GM18499 (cell line): ENCODE data around the gene ULK3.
"Not testable (repeated sequence)": the region's sequence is repeated elsewhere in the genome, so short reads cannot be mapped to it uniquely, and the experiment has no call there.

Experiments
- ATAC-seq: cut with Tn5 transposase; IDR thresholded peaks from one replicate; pipeline ENCODE4 v1.9.1; 2021; ENCODE audit warnings: moderate number of reproducible peaks; ENCODE audit not compliant: insufficient read depth, unreplicated experiment

ULK3 gene, protein sequence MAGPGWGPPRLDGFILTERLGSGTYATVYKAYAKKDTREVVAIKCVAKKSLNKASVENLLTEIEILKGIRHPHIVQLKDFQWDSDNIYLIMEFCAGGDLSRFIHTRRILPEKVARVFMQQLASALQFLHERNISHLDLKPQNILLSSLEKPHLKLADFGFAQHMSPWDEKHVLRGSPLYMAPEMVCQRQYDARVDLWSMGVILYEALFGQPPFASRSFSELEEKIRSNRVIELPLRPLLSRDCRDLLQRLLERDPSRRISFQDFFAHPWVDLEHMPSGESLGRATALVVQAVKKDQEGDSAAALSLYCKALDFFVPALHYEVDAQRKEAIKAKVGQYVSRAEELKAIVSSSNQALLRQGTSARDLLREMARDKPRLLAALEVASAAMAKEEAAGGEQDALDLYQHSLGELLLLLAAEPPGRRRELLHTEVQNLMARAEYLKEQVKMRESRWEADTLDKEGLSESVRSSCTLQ

DNA sequence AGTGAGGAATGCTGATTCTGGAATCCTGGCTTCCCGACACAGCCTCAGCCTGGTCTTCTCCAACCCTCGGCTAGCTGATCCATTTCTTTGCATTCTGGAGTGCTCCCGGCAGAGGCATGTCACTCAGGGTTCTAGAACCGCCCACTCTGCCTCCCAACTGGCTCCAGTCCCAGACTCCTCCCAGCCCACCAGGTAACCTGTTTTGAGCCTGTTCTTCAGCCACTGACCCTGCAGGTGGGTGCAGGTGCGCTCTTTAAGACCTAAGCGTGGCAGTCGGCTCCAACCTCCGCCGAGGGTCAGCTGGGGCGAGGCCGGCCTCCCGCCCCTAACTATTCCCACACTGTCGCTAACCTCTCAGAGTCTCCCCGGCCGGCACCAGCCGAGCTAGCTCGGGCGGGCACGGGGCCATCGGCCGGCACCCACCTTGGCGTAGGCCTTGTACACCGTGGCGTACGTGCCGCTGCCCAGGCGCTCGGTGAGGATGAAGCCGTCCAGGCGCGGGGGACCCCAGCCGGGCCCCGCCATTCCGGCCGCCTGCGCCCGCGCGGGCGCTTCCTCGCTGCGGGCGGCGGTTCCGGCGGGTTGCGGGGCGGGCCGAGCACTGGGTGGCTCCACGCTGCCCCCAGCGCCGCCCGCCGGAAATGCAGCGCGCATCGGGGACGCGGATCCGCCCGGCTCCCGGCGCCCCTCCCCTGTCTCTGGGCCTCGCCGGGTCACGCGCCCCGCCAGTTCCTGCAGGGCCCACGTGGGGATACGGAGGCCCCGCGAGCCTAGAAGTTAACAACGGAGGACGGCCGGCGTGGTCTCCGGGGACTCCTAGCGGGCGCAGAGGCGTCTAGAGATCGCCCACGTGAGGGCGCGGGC, at the start of gene ULK3:
TSS of gene ULK3 (minus strand) at position 576 of the 864 bp plus-strand sequence. CDS start at position 525, 51 bp downstream.
- no peak for ATAC-seq

DNA sequence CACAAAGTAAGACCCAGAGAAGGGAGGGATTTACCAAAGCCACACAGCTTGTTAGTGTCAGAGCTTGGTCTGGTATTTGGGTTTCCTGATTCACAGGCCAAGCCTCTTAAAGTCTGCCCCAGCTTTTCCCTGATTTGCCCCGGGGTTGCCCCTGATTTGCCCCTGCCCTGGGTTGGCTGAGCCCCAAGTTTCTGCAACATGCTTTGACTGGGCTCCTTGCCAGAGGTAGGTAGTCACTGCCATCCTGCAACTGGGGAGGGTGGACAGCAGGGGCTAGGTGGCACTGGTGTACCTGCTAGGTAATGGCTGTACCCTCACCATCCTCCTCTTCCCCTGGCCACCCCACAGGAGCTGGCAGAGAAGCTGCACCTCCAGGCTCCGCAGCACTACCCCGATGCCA, 49.4 kb upstream of the ULK3 start:
- ATAC-seq, result no peak

DNA sequence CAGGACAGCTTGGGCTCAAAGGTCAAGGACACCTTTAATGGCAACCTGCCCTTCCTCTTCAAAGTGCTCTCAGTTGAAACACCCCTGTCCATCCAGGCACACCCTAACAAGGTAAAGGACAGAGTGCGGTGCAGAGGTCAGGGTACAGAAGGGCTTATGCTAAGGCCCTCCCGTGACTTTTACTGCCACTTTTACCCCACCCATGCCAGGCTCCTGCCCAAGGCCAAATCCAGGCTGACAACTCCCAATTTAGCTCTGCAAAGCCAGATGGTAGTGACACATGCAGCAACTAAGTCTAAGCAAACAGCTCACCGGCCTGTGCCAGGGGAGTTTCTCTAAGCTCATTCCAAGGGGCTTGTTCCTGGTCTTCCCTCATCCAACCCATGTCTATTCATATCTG, 48.5 kb upstream of the ULK3 start:
- ATAC-seq, result no peak

DNA sequence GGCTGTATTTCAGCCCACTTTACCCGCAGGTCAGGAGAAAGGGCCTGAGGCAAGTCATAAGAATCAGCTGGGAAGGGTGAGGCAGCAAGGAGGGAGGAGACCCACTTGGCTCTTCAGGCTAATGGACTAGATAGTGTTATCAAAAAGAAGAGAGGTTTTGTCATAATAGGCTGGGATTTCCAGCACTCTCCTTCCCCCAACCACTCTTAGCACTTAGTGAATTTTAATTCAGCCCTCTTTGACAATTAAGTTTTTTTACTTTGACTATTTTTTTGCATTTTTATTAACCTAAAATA, 47.7 kb upstream of the ULK3 start:
- ATAC-seq, result no peak

DNA sequence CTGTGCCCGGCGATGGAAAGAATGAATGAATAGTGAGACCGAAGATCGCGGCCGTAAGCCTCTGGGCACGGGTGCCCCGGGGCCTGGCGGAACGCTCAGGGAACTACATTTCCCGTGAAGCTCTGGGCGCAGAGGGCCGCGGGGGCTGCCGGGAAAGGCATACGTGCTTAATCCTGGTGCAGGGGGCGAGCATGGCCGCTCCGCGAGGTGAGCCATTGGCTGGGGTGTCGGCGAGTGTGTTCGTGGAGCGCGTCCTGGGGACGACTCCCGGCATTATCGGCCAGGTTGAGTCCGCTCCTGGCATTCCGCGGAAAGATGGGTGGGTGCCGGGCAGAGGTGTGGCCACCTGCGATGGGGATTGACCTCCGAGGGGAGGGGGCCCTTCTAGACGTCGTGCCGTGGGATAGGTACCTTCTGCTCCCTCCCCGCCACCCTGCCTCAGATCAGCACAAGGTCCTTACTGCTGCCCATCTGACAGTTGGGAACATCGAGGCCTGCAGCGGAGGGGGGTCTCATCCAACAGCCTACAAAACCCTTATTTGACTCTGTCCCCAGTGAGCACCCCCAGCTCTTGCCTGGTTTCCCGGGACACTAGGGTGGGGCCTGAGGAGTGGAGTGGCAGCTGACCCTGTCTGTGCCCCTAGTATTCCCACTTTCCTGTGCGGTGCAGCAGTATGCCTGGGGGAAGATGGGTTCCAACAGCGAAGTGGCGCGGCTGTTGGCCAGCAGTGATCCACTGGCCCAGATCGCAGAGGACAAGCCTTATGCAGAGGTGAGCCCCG, 47.1 kb upstream of the ULK3 start, which contains the start of gene MPI:
TSS of gene MPI (plus strand) at position 160 of the 782 bp plus-strand sequence. CDS start at position 192, 32 bp downstream.
- ATAC-seq, result no peak

DNA sequence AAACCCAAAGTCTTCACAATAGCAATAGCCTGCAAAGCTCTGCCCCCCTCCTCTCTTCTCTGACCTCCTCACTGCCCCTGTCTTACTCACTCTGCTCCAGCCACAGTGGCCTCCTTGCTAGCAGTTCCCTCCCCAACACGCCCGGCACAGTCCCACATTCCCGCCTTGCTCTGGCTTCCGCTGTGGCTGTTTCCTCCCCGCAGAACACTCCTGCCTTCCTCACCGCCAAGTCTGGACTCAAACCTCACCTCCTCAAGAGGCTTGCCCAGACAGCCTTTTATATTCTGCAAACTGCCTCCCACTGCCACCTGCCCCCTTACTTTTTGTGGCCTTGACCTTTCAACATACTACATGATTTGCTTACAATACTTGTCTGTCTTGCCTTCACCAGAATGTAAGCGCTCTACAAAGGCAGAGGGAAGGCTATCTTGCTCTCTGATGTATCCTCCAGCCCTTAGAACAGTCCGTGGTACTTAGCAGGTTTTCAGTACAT, 46.5 kb upstream of the ULK3 start:
- ATAC-seq, result no peak

DNA sequence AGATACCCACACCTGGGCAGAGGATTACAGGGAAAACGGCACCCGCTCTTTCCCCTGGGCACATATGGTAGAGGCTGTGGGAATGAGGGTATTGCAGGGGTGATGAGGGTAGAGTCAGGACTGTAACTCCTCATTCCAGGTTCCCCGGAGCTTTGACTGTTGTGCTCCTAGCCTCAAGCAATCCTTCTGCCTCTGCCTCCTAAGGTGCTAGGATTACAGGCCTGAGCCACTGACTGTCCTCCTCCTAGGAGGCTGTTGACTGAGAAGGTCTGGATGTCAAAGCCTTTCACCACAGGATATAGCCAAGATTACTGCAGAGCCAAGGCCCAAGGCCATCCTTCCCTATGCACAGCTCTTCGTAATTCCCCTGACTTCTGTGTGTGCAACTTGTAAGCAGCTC, 45.8 kb upstream of the ULK3 start:
- no peak for ATAC-seq

DNA sequence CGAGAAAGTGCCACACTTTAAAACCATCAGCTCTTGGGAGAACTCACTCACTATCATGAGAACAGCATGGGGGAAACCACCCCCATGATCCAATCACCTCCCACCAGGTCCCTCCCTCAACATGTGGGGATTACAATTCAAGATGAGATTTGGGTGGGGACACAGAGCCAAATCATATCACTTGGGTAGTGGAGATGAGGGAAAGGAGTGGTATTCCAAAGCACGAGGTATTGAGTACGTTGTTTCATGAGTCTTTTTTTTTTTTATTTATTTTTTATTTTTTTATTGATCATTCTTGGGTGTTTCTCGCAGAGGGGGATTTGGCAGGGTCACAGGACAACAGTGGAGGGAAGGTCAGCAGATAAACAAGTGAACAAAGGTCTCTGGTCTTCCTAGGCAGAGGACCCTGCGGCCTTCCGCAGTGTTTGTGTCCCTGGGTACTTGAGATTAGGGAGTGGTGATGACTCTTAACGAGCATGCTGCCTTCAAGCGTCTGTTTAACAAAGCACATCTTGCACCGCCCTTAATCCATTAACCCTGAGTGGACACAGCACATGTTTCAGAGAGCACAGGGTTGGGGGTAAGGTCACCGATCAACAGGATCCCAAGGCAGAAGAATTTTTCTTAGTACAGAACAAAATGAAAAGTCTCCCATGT, 44.7 kb upstream of the ULK3 start:
- ATAC-seq, result not testable (repeated sequence)

DNA sequence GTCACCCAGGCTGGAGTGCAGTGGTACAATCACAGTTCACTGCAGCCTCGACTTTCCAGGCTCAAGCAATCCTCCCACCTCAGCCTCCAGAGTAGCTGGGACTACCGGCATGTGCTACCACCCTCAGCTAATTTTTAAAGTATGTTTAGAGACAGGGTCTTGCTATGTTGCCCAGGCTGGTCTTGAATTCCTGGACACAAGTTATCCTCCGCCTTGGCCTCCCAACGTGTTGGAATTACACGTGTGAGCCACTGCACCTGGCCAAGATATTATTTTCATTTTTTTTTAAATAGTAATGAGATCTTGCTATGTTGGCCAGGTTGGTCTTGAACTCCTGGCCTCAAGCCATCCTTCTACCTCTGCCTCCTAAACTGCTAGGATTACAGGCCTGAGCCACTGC, 42.5 kb upstream of the ULK3 start:
- ATAC-seq, result no peak

DNA sequence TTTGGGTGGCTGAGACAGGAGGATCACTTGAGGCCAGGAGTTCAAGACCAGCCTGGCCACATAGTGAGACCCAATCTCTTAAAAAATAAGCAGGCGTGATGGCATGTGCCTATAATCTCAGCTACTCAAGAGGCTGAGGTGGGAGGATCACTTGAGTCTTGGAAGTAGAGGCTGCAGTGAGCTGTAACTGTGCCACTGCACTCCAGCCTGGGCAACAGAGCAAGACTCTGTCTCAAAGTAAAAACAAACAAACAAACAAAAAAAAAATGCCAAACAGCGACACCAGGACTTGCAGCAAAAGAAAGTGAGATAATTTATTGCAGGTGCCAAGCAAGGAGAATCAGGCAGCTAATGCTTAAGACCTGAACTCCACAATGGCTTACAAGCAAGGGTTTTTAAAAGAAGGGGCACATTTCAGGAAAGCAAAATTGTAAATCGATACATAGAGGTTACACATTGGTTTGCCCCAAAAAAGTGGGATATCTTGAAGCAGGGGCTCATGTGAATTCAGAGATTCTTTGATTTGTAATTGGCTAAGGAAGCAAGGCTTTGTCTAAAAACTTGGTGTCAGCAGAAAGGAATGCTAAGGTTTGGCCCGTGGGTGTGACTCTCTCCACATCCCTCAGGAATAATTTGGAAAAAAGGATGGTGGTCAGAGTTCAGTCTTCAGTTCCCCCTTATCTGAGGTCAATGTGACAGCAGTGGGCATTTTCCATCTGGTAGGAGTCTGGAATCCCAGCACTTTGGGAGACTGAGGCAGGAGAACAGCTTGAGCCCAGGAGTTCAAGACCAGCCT, 41.7 kb upstream of the ULK3 start:
- no peak for ATAC-seq

DNA sequence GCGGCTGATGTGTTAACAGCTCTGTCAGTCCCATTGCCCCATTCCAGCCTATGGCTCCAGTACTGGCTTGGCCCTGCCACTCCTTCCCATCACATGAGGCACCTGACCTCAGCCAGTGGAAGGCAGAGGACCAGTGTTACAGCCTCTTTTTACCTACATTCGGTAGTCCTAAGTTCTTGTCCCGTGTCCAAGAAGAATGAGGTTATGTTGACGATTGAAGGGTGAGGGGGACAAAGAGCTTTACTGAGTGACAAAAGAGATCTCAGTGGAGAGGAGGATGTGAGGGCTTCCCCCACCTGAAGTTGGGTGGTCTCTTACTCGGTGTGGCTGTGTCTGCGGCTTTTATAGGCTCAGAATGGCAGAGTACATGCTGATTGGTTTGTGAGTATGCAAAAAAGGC, 39.6 kb upstream of the ULK3 start:
- no peak for ATAC-seq

DNA sequence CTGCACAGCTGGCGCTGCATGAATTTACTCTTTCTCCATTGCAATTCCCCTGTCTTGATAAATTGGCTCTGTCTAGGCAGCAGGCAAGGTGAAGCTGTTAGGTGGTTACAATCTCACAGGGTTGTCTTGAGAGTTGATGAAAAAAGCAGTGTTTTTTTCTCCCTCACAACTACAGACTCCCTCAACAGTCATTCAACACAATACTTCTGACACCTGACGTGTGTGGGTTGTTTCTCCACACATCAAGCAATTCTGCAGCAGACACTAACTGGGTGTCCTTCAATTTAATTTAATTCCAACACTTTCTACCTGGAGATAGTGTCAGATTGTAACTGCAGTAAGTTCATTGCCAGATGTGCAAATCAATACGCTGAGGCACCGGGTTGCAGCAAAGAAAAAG, 35.3 kb upstream of the ULK3 start:
- no peak for ATAC-seq

DNA sequence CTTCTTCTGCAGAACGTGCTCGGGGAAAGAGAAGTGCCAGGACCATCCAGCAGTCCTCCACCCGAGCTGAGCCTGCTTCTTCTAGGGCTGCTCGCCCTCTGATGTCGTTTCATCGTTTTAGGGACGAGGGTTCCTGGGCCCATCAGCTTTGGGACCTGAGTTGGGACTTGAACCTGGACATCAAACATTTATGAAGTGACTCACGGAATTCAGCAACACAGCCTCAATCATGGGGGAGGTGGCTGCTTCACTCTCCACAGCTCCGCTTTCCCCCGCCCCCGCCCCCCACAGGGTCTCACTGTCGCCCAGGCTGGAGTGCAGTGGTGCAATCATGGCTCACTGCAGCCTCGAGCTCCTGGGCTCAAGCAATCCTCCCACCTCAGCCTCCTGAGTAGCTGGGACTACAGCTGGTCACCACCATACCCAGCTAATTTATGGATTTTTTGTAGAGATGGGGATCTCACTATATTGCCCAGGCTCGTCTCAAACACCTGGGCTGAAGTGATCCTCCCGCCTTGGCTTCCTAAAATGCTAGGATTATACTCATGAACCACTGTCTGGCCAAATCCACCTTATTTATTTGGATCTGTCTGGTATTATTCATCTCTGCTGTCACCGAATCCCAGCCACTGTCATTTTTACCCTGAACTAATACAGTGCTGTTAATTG, 30.9 kb upstream of the ULK3 start:
- ATAC-seq, result no peak

DNA sequence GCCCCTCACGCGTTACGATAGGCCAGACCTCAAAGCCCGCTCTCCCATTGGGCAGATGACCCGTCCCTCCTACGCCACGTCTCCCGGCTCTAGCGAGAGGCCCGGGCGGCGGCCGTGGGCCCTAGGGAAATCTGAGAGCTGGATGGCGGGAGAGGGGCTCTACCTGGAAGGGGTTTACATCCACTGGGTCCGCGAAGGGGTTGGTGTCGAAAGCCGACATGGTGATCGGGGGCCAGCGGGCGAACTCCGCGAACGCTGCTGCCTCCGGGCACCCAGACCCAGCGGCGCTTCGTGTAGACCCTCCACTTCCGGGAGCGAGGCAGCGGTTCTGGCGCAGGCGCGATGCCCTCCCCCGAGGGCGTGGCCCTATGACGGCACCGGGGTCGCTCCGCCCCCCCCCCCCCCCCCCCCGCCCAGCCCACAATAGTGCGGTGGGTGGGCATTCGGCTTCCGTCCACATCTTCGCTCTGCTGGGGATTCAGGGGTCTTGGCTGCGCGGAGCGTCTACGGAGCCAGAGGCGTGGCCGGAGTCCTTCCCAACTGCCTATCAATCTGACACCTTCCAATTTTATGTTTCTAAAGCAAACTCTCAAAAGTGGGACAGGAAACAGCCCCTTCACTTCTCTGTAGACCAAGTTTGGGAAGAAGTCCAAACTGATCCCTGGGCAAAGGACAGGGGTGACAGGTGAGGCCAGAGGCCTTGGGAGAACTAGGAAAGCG, 30.2 kb upstream of the ULK3 start, which contains the start of gene SCAMP2:
TSS of gene SCAMP2 (minus strand) at position 330 of the 720 bp plus-strand sequence. CDS start at position 220, 110 bp downstream.
- ATAC-seq, result peak; percentile 40

DNA sequence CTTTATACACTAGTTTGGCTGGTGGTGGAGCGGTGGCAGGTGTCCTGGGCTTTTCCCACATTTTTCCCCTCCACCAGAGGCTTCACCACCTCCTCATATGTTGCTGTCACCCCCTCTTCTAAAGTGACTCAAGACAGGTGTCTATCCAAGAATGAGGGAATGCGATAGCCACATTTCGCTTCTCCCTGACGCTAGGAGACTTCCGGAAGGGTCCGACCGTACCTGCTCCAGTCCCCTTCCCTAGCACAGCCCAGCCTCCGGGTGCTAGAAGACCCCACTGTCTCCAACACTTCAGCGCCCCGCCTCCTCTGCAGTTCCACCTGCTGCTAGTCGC, 29.7 kb upstream of the ULK3 start:
- ATAC-seq, result no peak

DNA sequence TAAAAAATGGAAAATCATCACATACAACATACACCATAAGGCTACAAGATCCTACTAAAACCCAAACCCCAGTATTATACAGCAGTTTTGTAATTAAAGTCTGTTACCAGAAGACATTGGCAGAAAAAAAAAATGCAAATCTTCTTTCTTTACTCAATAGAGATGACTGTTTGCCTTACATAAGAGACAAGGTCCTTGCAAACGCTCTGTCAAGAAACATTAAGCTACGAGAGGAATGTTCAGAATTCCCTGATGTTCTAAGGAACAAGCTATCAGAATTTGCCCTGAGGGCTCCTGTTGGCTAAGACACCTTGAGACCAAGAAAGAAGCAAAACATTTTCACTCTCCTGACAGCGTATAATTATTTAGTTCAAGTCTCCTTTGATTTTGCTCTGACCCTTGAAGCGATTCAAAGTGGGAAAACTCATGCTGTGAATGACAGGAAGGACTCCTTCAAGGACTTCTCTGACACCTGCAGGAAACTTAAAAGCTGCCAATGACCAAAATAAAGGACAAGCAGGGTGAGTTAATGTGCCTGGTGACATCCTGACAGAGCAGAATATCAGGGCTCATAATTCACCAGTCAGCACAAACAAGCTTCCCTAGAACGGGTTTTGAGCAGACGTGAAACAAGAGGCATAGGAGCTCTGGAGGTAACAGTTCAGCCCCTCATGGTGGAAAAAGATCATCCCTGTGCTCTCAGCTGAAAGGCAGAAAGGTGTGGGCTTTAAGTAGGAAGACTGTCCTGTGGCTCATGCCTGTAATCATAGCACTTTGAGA, 27.7 kb upstream of the ULK3 start:
- no peak for ATAC-seq

DNA sequence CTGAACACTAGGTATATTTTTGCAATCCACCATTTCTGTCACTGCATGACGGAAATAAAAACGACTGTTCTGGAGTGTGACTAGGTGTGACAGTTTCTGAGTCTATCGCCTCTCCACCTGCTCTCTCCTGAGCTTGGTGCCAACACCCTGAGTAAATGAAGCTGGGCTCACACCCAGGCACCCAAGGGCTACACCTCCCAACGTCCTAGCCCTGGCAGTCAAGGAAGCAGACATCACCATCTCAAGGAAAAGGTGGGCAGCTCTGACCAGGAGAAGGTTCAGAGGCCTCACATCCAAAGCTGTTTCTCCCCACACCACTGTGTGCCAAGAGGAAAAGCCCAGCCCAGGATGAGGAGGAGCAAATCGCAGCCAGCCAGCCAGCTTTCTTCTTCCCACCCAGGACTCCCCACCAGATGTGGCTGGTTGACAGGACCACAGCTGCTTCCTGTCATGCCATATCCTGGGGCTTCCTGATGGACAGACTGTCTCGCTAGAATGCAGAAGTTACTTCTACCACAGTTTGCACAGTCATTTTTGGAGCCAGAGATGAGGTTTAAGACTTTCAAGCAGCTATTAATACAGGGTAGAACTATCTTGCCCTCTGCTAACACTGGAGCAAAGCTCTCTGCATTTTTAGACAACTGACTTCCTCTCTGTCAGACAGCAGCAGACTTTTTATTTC, 26.9 kb upstream of the ULK3 start:
- ATAC-seq, result no peak
